ENCODE results near the gene IFNB1. TPM values are rescaled to one million over a fixed set of nuclear protein-coding genes. Genes with fewer than 3 reads are reported as not detected.

Gene IFNB1
- not detected in 2 replicates for total RNA-seq

DNA sequence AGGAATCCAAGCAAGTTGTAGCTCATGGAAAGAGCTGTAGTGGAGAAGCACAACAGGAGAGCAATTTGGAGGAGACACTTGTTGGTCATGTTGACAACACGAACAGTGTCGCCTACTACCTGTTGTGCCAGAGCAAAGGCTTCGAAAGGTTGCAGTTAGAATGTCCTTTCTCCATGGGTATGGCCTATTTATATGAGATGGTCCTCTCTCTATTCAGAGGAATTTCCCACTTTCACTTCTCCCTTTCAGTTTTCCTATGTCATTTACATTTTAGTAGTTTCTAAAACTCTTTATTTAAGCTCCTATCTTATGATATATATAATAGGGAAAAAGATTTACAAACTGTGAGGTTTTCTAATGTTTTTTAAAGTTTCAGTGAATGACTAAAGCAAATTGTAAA, at the start of gene IFNB1:
Gene IFNB1 (minus strand): TSS at position 162 of the 400 bp plus-strand sequence. CDS start 73 bp downstream, at position 89.

GRCh38 chr9:21031091-21031807, 46.5 kb downstream of the IFNB1 start, which contains the start of gene HACD4:
TSS of gene HACD4 (minus strand) at chr9:21031640. CDS start at chr9:21031590, 50 bp downstream.

Other genes with a start within 250 kb of the IFNB1 start
- gene HACD4, start 46.3 kb downstream of the IFNB1 start, total RNA-seq, result 2.0 and 5.0 TPM in 2 replicates
- gene IFNW1, start 63.9 kb upstream of the IFNB1 start, total RNA-seq, result not detected in 2 replicates
- not detected in 2 replicates for gene IFNA21, start 88.7 kb upstream of the IFNB1 start, total RNA-seq
- not detected in 2 replicates for gene IFNA4, start 109.6 kb upstream of the IFNB1 start, total RNA-seq
- not detected in 2 replicates for gene IFNA7, start 124.3 kb upstream of the IFNB1 start, total RNA-seq
- gene IFNA10, start 129.2 kb upstream of the IFNB1 start, total RNA-seq, result not detected in 2 replicates
- gene IFNA16, start 139.4 kb upstream of the IFNB1 start, total RNA-seq, result not detected in 2 replicates
- not detected in 2 replicates for gene IFNA17, start 150.3 kb upstream of the IFNB1 start, total RNA-seq
- gene IFNA14, start 162.1 kb upstream of the IFNB1 start, total RNA-seq, result not detected in 2 replicates
- gene IFNA5, start 227.4 kb upstream of the IFNB1 start, total RNA-seq, result not detected in 2 replicates

All from smooth muscle cell of the pulmonary artery (primary cell).